Pancreas (tissue), 10 donors: ENCODE measurements around the gene CP. TPM values are rescaled to one million over a fixed set of nuclear protein-coding genes. Genes with fewer than 3 reads are reported as not detected.
"Not testable (repeated sequence)": the region's sequence is repeated elsewhere in the genome, so short reads cannot be mapped to it uniquely, and the experiment has no call there.

Experiments used
- ATAC-seq, 4 donors: fragments of 200-7000 bp; cut with Tn5 transposase; one replicate each; pipeline versions ENCODE4 v1.8.0 to v1.9.1; 2020; ENCODE audit warnings: mild to moderate bottlenecking in 4 of 4, moderate library complexity in 4 of 4
- DNase-seq, 6 donors: peaks; one replicate each; pipeline ENCODE4 v3.0.0-alpha.2; 2020
- FAIRE-seq: peaks from 2 replicates; lab custom pipeline; 2012; peaks lifted over from hg19 to GRCh38; lab: Jason Lieb, UNC
- H3K27ac ChIP-seq, 4 donors: fragments of 200-600 bp; sonication (generic); 1 replicate in 3 of 4; 2 replicates in 1 of 4; pipeline versions ENCODE4 v1.5.0 to v1.8.0; 2020
- H3K27me3 ChIP-seq, 4 donors: fragments of 200-600 bp; one replicate each; pipeline ENCODE4 v1.8.0; 2021
- H3K36me3 ChIP-seq, 3 donors: fragments of 200-600 bp; sonication (generic) in 1 of 3; one replicate each; pipeline versions ENCODE4 v1.5.0 to v1.8.0; 2020 to 2021
- H3K4me1 ChIP-seq, 3 donors: fragments of 200-600 bp; one replicate each; pipeline ENCODE4 v1.8.0; 2021
- H3K4me3 ChIP-seq, 4 donors: fragments of 200-600 bp; sonication (generic) in 2 of 4; one replicate each; pipeline versions ENCODE4 v1.5.0 to v1.8.0; 2020 to 2021
- H3K9me3 ChIP-seq, 4 donors: fragments of 200-600 bp; one replicate each; pipeline ENCODE4 v1.8.0; 2021
- WGBS, 2 donors: extraction: QIAGEN DNeasy Blood & Tissue Kit; methylation state at CpG; one replicate each; pipeline ENCODE4 v1.1.7; 2013; 5-methylcytosine and 5-hydroxymethylcytosine counted together
- intact Hi-C, 3 donors: fragments of 100-400 bp; cut with DNase I; formaldehyde crosslinking; loops; one replicate each; pipeline versions ENCODE4 v1.11.1 to v1.14.2; 2022
- polyA plus RNA-seq, 2 donors: library from polyadenylated mRNA; stranded (reverse); fragments of 200-250 nt; gene quantifications; one replicate each; pipeline ENCODE4 v1.2.3, GENCODE V29; 2013
- total RNA-seq, 6 donors: library from RNA; stranded (reverse); fragmentation: NEBNext Ultra II Directional in 4 of 6; extraction: Animal tissue kit (Norgen Biotek cat#: 25700) in 4 of 6; gene quantifications; one replicate each; pipeline versions ENCODE4 v1.2.1 to v1.2.4, GENCODE V29; 2021 to 2023
- TF ChIP-seq, protein P1 (sequence below), 4 donors: fragments of 200-600 bp; sonication (generic) in 3 of 4; IDR thresholded peaks; one replicate each; pipeline versions ENCODE4 v1.5.0 to v1.8.0; 2021; ENCODE audit warnings: antibody characterized with exemption in 4 of 4
- donor health status: healthy with polysubstance abuse.
- donor health status: DM: no; HTN: no; CAD: no; lungs with moderate emphysema.
- donor health status: DM: no; HTN: no; CAD: no.
- donor health status: control.
- donor health status: control.
- donor health status: Bipolar disorder and iron deficiency.
- donor health status: DM: yes; HTN: yes; CAD: no.
- donor health status: DM: no; HTN: no; CAD: no.
- donor health status: DM: no; HTN: no; CAD: no.
- donor health status: DM: yes; HTN: yes; CAD: no.

CP gene
- total and polyA plus RNA-seq, 8 donors, result 0.60 to 19.6 (median 2.2) TPM

DNA sequence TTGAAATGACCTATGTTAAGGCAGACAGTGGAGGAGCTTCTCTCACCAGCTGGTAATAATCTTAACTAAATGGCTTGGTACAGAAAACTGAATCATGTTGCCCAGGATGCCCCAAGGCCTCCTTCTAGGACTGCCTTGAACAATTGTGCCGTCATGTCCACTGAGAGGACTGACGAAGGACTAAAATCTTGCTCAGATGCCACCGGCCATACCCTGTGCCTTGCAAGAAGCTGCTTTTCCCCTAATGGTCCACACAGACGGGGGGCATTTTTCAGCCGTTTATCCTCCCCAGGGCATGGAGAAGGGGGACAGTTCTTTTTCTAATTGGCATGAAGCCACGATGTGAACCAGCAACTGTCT is 1.8 kb upstream of the CP start:
- no peak for ATAC-seq
- 94% methylated on average over 6 of the region's 6 CpGs for WGBS, 2 donors

DNA sequence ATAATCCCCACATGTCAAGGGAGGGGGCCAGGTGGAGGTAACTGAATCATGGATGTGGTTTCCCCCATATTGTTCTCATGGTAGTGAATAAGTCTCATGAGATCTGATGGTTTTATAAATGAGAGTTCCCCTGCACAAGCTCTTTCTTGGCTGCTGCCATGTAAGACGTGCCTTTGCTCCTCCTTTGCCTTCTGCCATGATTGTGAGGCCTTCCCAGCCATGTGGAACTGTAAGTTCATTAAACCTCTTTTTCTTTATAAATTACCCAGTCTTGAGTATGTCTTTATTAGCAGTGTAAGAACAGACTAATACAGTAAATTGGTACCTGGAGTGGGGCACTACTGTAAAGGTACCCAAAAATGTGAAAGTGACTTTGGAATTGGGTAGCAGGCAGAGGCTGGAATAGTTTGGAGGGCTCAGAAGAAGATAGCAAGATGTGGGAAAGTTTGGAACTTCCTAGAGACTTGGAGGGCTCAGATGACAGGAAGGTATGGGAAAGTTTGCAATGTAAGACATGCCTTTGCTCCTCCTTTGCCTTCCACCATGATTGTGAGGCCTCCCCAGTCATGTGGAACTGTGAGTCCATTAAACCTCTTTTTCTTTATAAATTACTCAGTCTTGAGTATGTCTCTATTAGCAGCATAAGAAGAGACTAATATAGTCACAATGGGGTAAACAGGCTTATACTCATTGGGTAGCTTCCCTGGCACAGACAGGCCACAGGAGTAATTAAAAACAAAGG is 2.1 kb downstream of the CP start:
- intact Hi-C loops, DNase-seq, H3K4me3 ChIP-seq, FAIRE-seq, H3K9me3 ChIP-seq, H3K27me3 ChIP-seq, H3K27ac ChIP-seq, ATAC-seq, H3K36me3 ChIP-seq: not testable (repeated sequence)
- peaks cover 7 to 43% (median 12%) of the 10 kb centered on the region in 3 donors for H3K4me1 ChIP-seq
- 86 to 89% methylated on average over 1 of the region's 1 CpG for WGBS, 2 donors

More for the DNA sequence above, 1.8 kb upstream of the CP start:
- H3K4me1 ChIP-seq, result peaks cover 7 to 41% (median 12%) of the 10 kb centered on the region in 3 donors
- H3K36me3 ChIP-seq, result no peaks in the 10 kb centered on the region
- TF ChIP-seq, protein P1, sequence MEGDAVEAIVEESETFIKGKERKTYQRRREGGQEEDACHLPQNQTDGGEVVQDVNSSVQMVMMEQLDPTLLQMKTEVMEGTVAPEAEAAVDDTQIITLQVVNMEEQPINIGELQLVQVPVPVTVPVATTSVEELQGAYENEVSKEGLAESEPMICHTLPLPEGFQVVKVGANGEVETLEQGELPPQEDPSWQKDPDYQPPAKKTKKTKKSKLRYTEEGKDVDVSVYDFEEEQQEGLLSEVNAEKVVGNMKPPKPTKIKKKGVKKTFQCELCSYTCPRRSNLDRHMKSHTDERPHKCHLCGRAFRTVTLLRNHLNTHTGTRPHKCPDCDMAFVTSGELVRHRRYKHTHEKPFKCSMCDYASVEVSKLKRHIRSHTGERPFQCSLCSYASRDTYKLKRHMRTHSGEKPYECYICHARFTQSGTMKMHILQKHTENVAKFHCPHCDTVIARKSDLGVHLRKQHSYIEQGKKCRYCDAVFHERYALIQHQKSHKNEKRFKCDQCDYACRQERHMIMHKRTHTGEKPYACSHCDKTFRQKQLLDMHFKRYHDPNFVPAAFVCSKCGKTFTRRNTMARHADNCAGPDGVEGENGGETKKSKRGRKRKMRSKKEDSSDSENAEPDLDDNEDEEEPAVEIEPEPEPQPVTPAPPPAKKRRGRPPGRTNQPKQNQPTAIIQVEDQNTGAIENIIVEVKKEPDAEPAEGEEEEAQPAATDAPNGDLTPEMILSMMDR (IDR thresholded peaks at IDR 0.05), result no peak
- H3K27ac ChIP-seq, result peak overlapping the region in 1 of 4 donors; percentile 85
- intact Hi-C loops, result no loop called here
- H3K9me3 ChIP-seq, result no peaks in the 10 kb centered on the region
- no peak overlapping the region for H3K4me3 ChIP-seq
- no peak for DNase-seq
- no peaks in the 10 kb centered on the region for H3K27me3 ChIP-seq
- no peak for FAIRE-seq

DNA sequence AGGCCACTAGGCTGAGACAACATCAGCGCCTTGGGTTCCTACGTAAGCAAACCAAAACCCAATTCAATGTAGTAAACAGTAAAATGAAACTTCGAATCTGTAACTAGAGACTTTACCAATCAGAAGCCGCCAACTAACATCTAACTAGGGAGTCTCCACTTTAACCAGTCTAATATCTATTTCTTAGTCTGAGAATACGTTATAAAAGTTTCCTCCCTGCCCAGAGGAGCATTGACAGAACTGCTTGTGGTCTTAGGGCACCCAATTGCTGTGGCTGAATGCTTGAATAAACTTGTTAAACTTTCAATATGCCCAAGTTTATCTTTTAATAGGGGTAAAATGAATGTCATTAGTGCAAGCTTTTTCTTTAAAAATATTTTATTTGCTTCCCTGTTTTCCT is 4.3 kb downstream of the CP start:
- no peak overlapping the region for H3K27ac ChIP-seq
- FAIRE-seq (no peak), ATAC-seq (no peak), DNase-seq (no peak)
- no peaks in the 10 kb centered on the region for H3K27me3 ChIP-seq
- no peaks in the 10 kb centered on the region for H3K9me3 ChIP-seq
- TF ChIP-seq, protein P1 (IDR thresholded peaks at IDR 0.05), result no peak
- peaks cover 7 to 30% (median 7%) of the 10 kb centered on the region in 3 donors for H3K4me1 ChIP-seq
- 92% methylated on average over 5 of the region's 5 CpGs for WGBS, 2 donors
- no peak overlapping the region for H3K4me3 ChIP-seq
- intact Hi-C loops, result no loop called here
- no peaks in the 10 kb centered on the region for H3K36me3 ChIP-seq

DNA sequence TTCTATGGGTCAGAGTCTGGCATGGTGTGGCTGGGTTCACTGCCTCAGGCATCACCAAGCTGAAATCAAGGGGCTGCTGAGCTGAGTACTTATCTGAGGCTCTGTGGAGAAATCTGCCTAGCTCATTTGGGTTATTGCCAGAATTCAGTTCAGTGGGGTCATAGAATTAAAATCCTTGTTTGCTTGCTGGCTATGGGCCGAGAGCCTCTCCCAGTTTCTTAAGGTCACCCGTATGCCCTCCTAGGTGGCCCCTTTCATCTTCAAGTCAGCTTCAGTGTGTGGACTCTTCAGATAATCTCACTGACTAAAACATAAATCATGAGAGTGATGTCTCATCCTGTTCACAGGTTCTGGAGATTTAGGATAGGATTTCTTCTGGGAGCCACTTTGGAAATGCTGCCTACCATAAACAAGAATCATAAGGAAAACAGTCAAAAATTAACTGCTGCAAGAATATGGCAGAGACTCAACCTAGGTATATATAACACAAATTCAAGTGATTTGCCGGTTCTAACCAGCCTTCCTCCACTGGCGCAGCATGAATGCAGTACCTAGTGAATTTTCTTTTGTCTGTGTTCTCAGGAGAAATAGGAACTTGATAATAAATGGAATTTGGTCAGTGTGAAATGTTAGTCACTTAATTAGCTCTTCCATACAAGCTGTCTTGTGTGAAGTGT is 5.3 kb downstream of the CP start:
- 84 to 88% methylated on average over 4 of the region's 4 CpGs for WGBS, 2 donors
- intact Hi-C loops, result no loop called here

DNA sequence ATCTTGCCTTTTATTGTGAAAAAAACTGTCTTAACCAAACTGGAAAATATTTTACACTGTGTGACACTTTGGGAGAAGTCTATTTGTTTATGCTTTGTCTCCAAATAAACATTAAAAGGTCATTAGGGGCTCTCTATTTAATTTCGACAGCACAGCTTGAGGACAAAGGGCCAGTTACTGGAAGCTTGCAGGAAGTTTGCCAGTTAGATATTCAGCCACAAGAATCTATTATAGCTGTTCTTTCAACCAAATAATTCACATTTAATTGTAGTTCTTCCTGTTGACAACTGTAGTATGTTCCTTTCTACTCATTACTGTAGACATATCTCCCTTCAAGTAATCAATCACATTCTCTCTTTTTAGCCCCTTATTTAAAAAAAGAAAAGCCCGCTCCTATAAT is 6.1 kb downstream of the CP start:
- TF ChIP-seq, protein P1 (IDR thresholded peaks at IDR 0.05), result no peak
- DNase-seq, result no peak
- Histone ChIP-seq H3K4me1 (peaks cover 0 to 13% (median 0%) of the 10 kb centered on the region in 3 donors), H3K36me3 (no peaks in the 10 kb centered on the region), H3K27ac (no peak overlapping the region), H3K27me3 (no peaks in the 10 kb centered on the region), H3K4me3 (no peak overlapping the region), H3K9me3 (no peaks in the 10 kb centered on the region)
- peak in 1 of 4 donors; percentile 53 for ATAC-seq
- WGBS, 2 donors, result 70 to 82% methylated on average over 2 of the region's 2 CpGs
- intact Hi-C loops, result no loop called here
- FAIRE-seq, result no peak

More for the DNA sequence above, 5.3 kb downstream of the CP start:
- ATAC-seq, result peak in 1 of 4 donors; percentile 32
- Histone ChIP-seq H3K36me3 (no peaks in the 10 kb centered on the region), H3K4me1 (peaks cover 0 to 20% (median 2%) of the 10 kb centered on the region in 3 donors), H3K27ac (no peak overlapping the region), H3K9me3 (no peaks in the 10 kb centered on the region), H3K4me3 (no peak overlapping the region), H3K27me3 (no peaks in the 10 kb centered on the region)
- no peak for DNase-seq
- no peak for FAIRE-seq
- TF ChIP-seq, protein P1 (IDR thresholded peaks at IDR 0.05), result no peak
